Suprapubic skin (tissue), 4 donors: Measurements from ENCODE around the gene FAM120B. TPM values are rescaled to one million over a fixed set of nuclear protein-coding genes. Genes with fewer than 3 reads are reported as not detected.

Experiments used
- DNase-seq, 2 donors: peaks; one replicate each; pipeline ENCODE4 v3.0.0-alpha.2; 2019; ENCODE audit warnings: low spot score in 2 of 2
- H3K27ac ChIP-seq: fragments of 200-600 bp; sonication (generic); one replicate; pipeline ENCODE4 v1.5.1; 2019
- H3K27me3 ChIP-seq: fragments of 200-600 bp; sonication (generic); one replicate; pipeline ENCODE4 v1.5.1; 2019
- H3K36me3 ChIP-seq: fragments of 200-600 bp; sonication (generic); one replicate; pipeline ENCODE4 v1.5.1; 2019
- H3K4me1 ChIP-seq: fragments of 200-600 bp; sonication (generic); one replicate; pipeline ENCODE4 v1.5.1; 2019
- H3K4me3 ChIP-seq: fragments of 200-600 bp; sonication (generic); one replicate; pipeline ENCODE4 v1.5.1; 2019; ENCODE audit warnings: mild to moderate bottlenecking
- H3K9me3 ChIP-seq: fragments of 200-600 bp; sonication (generic); one replicate; pipeline ENCODE4 v1.5.1; 2019
- CTCF ChIP-seq, 2 donors: fragments of 200-600 bp in 1 of 2; fragments of 450-650 bp in 1 of 2; sonication (generic) in 1 of 2; IDR thresholded peaks; one replicate each; pipeline ENCODE4 v1.5.1; 2016 to 2019; ENCODE audit warnings: antibody characterized with exemption in 2 of 2, mild to moderate bottlenecking in 1 of 2, moderate library complexity in 1 of 2
- EP300 ChIP-seq: sonication (generic); formaldehyde crosslinking; IDR thresholded peaks from one replicate; pipeline ENCODE4 v1.6.1; 2017; ENCODE audit warnings: antibody characterized with exemption
- POLR2A ChIP-seq, 2 donors: fragments of 450-650 bp; IDR thresholded peaks; one replicate each; pipeline ENCODE4 v1.6.1; 2017; ENCODE audit warnings: antibody characterized with exemption in 2 of 2, mild to moderate bottlenecking in 2 of 2, moderate library complexity in 2 of 2
- POLR2AphosphoS5 ChIP-seq, 3 donors: sonication (generic); formaldehyde crosslinking; IDR thresholded peaks; one replicate each; pipeline ENCODE4 v1.6.1; 2017; ENCODE audit warnings: antibody characterized with exemption in 3 of 3
- WGBS: methylation state at CpG from one replicate; pipeline ENCODE4 v1.1.5; 2018; 5-methylcytosine and 5-hydroxymethylcytosine counted together
- total RNA-seq, 4 donors: library from RNA; depleted of rRNA; stranded (reverse); fragments of >200 nt; gene quantifications; one replicate each; pipeline ENCODE4 v1.1.0, GENCODE V29; 2016

The FAM120B gene
- total RNA-seq, 4 donors from 2014 or later, result 19.9 to 55.4 (median 27.6) TPM

- Histone ChIP-seq H3K27ac (no peak overlapping the region), H3K9me3 (no peaks in the 10 kb centered on the region), H3K4me1 (no peaks in the 10 kb centered on the region), H3K4me3 (no peak overlapping the region), H3K36me3 (no peaks in the 10 kb centered on the region), H3K27me3 (peaks cover 4% of the 10 kb centered on the region)
- WGBS, result 90% methylated on average over 32 of the region's 32 CpGs
- TF ChIP-seq CTCF (IDR thresholded peaks at IDR 0.05) (no peak), POLR2A (IDR thresholded peaks at IDR 0.05) (no peak)
- peak in 1 of 2 donors; percentile 73 for DNase-seq
These were observed 143.5 kb downstream of the FAM120B start for GRCh38 chr6:170449835-170450753.

GRCh38 chr6:170450916-170451761, 144.6 kb downstream of the FAM120B start:
- 68% methylated on average over 8 of the region's 20 CpGs for WGBS
- TF ChIP-seq POLR2AphosphoS5 (IDR thresholded peaks at IDR 0.05) (no peak), POLR2A (IDR thresholded peaks at IDR 0.05) (no peak), EP300 (no peak), CTCF (IDR thresholded peaks at IDR 0.05) (no peak)
- Histone ChIP-seq H3K27ac (no peak overlapping the region), H3K9me3 (no peaks in the 10 kb centered on the region), H3K4me3 (no peak overlapping the region), H3K36me3 (no peaks in the 10 kb centered on the region), H3K27me3 (peaks cover 4% of the 10 kb centered on the region), H3K4me1 (no peaks in the 10 kb centered on the region)
- DNase-seq, result peak in 1 of 2 donors; percentile 77

GRCh38 chr6:170451762-170452651, 145.4 kb downstream of the FAM120B start:
- Histone ChIP-seq H3K9me3 (no peaks in the 10 kb centered on the region), H3K4me1 (no peaks in the 10 kb centered on the region), H3K27me3 (peaks cover 3% of the 10 kb centered on the region), H3K27ac (no peak overlapping the region), H3K36me3 (no peaks in the 10 kb centered on the region), H3K4me3 (no peak overlapping the region)
- peak in 1 of 2 donors; percentile 64 for DNase-seq
- 88% methylated on average over 5 of the region's 20 CpGs for WGBS
- TF ChIP-seq POLR2AphosphoS5 (IDR thresholded peaks at IDR 0.05) (no peak), CTCF (IDR thresholded peaks at IDR 0.05) (no peak), EP300 (no peak), POLR2A (IDR thresholded peaks at IDR 0.05) (no peak)

- no peak overlapping the region for H3K27ac ChIP-seq
- TF ChIP-seq EP300, result no peak
- no peak for TF ChIP-seq POLR2A (IDR thresholded peaks at IDR 0.05)
- no peak for TF ChIP-seq CTCF (IDR thresholded peaks at IDR 0.05)
- TF ChIP-seq POLR2AphosphoS5 (IDR thresholded peaks at IDR 0.05), result no peak
- no peaks in the 10 kb centered on the region for H3K4me1 ChIP-seq
- H3K9me3 ChIP-seq, result no peaks in the 10 kb centered on the region
- 82% methylated on average over 8 of the region's 8 CpGs for WGBS
- H3K4me3 ChIP-seq, result no peak overlapping the region
- DNase-seq, result peak in 1 of 2 donors; percentile 73
- H3K36me3 ChIP-seq, result no peaks in the 10 kb centered on the region
- peaks cover 6% of the 10 kb centered on the region for H3K27me3 ChIP-seq
These were observed 146.4 kb downstream of the FAM120B start for GRCh38 chr6:170452767-170453545.
